ENCODE results near the gene MTX1.

DNA sequence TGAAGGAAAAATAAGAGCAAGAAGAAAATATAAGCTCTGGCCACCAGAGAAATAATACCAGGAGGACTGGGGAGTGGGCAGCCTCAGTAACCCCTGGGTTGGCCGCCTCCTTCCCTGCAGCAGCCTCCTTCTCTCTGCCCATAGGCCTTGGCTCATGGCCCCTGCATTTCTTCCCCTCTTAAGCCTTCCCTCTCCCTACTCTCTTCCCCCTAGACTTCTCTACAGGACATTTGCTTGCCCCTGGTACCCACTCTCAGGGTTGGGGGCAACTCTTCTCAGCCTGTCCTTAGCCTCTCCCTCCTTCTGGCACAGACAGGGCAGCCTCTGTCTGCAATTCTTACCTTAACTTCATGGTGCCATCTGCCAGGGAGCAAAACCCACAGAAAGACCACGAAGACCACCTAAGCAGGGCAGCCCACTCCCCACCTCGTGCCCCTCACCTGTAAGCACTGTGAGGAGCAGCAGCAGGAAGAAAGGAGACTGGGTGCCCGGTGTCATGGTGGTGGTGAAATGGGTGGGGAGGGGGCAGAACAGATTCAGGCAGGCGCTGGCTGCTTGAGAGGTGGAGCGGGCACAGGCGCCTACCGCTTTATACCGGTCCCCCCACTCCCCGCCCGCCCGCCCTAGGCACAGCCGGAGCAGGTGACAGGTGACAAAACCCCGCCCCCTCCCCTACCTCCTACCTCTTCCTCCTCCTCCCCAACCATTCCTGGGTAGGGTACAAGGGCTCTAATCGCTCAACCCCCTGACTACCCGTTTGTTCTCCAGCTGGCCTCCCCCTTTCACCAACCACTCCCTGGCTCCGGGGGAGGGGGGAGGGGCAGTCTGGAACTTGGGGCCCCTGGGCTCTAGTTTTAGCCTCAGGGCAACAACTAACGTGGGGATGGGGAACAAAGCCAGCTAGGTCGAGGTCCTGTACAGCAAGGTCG lies 15.9 kb upstream of the MTX1 start:
- TF ChIP-seq POLR2A (IDR thresholded peaks at IDR 0.05): no peak
- TF ChIP-seq, protein P1, sequence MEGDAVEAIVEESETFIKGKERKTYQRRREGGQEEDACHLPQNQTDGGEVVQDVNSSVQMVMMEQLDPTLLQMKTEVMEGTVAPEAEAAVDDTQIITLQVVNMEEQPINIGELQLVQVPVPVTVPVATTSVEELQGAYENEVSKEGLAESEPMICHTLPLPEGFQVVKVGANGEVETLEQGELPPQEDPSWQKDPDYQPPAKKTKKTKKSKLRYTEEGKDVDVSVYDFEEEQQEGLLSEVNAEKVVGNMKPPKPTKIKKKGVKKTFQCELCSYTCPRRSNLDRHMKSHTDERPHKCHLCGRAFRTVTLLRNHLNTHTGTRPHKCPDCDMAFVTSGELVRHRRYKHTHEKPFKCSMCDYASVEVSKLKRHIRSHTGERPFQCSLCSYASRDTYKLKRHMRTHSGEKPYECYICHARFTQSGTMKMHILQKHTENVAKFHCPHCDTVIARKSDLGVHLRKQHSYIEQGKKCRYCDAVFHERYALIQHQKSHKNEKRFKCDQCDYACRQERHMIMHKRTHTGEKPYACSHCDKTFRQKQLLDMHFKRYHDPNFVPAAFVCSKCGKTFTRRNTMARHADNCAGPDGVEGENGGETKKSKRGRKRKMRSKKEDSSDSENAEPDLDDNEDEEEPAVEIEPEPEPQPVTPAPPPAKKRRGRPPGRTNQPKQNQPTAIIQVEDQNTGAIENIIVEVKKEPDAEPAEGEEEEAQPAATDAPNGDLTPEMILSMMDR (IDR thresholded peaks at IDR 0.05): no peak
